ENCODE measurements around the gene TNIK.

GRCh38 chr3:171385086-171385485 is 75.1 kb downstream of the TNIK start:
- TF ChIP-seq POLR2A (IDR thresholded peaks at IDR 0.05; ENCODE audit: low read depth) (no peak), POLR2AphosphoS5 (IDR thresholded peaks at IDR 0.05) (no peak), CTCF (IDR thresholded peaks at IDR 0.05) (no peak), EP300 (IDR thresholded peaks at IDR 0.05) (no peak)

All from esophagus muscularis mucosa (tissue), 4 donors.